Measurements from ENCODE around the gene LZTS2.

DNA sequence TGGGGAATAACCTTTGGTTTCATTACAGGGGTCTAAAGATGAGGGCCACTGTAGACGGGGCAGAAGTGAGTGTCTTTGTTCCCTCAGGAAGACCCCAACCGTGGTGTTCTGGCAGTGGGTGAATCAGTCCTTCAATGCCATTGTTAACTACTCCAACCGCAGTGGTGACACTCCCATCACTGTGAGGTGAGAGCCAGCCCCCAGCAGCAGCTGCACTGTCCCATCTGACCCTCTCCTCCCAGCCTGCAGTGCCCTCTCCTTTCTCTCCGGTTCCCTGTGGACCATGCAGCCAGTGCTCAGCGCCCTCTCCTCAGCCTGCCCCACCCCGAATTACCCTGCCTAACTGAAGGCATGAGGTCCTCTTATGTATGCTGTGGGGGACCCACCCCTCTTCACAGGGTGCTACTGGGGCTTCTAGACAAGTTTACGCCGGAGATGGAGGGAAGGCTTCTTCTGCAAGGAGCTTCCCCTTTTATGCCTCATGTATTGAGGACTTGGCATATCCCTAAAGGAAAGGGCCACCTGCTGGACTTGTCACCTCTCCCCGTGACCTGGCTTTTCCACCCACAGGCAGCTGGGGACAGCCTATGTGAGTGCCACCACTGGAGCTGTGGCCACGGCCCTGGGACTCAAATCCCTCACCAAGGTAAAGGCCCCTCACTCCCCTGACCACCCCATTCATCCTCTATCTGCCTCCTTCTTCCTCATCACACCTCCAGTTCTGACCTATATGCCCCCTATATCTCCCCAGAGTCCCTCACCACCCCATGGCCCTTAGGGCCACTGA is 36.5 kb downstream of the LZTS2 start:
- TF ChIP-seq, protein P1, sequence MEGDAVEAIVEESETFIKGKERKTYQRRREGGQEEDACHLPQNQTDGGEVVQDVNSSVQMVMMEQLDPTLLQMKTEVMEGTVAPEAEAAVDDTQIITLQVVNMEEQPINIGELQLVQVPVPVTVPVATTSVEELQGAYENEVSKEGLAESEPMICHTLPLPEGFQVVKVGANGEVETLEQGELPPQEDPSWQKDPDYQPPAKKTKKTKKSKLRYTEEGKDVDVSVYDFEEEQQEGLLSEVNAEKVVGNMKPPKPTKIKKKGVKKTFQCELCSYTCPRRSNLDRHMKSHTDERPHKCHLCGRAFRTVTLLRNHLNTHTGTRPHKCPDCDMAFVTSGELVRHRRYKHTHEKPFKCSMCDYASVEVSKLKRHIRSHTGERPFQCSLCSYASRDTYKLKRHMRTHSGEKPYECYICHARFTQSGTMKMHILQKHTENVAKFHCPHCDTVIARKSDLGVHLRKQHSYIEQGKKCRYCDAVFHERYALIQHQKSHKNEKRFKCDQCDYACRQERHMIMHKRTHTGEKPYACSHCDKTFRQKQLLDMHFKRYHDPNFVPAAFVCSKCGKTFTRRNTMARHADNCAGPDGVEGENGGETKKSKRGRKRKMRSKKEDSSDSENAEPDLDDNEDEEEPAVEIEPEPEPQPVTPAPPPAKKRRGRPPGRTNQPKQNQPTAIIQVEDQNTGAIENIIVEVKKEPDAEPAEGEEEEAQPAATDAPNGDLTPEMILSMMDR (IDR thresholded peaks at IDR 0.05): no peak
- no peak for TF ChIP-seq POLR2A (IDR thresholded peaks at IDR 0.05)
